Breast epithelium (tissue), 3 donors: ENCODE data around the gene PPIB.

ENCODE experiments used
- POLR2AphosphoS5 ChIP-seq, 3 donors: sonication (generic); formaldehyde crosslinking; IDR thresholded peaks; one replicate each; pipeline ENCODE4 v1.6.1; 2017; ENCODE audit warnings: antibody characterized with exemption in 3 of 3
- TF ChIP-seq, protein P1 (sequence below), 3 donors: fragments of 450-650 bp; IDR thresholded peaks; one replicate each; pipeline ENCODE4 v1.5.1; 2016 to 2017; ENCODE audit warnings: antibody characterized with exemption in 3 of 3, mild to moderate bottlenecking in 3 of 3, moderate library complexity in 3 of 3

DNA sequence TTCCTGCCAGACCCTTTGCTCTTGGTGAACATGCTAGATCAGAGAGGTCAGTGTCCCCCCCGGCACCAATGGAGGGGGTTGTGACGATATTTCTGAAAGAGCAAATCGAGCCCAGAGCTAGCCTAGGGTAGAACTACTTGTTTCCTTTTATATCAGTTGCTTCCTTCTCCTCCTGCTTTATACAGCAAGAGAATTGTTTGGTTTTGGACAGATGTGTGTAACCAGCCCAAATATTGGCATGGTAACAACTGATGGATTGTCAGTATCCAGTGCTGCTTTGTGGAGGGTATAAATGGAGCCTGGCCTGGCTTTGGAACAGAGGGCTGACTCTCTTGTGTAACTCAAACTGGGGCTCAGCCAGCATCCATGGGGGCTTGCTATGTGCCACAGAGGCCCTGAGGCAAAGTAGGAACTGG, 39.9 kb downstream of the PPIB start:
- TF ChIP-seq, protein P1, sequence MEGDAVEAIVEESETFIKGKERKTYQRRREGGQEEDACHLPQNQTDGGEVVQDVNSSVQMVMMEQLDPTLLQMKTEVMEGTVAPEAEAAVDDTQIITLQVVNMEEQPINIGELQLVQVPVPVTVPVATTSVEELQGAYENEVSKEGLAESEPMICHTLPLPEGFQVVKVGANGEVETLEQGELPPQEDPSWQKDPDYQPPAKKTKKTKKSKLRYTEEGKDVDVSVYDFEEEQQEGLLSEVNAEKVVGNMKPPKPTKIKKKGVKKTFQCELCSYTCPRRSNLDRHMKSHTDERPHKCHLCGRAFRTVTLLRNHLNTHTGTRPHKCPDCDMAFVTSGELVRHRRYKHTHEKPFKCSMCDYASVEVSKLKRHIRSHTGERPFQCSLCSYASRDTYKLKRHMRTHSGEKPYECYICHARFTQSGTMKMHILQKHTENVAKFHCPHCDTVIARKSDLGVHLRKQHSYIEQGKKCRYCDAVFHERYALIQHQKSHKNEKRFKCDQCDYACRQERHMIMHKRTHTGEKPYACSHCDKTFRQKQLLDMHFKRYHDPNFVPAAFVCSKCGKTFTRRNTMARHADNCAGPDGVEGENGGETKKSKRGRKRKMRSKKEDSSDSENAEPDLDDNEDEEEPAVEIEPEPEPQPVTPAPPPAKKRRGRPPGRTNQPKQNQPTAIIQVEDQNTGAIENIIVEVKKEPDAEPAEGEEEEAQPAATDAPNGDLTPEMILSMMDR (IDR thresholded peaks at IDR 0.05) = no peak
- no peak for TF ChIP-seq POLR2AphosphoS5 (IDR thresholded peaks at IDR 0.05)
